Pancreas (tissue), 10 donors: ENCODE results near the gene GATAD2B. TPM values are rescaled to one million over a fixed set of nuclear protein-coding genes. Genes with fewer than 3 reads are reported as not detected.
"Not testable (repeated sequence)": the region's sequence is repeated elsewhere in the genome, so short reads cannot be mapped to it uniquely, and the experiment has no call there.

ENCODE experiments used
- ATAC-seq, 4 donors: fragments of 200-7000 bp; cut with Tn5 transposase; one replicate each; pipeline versions ENCODE4 v1.8.0 to v1.9.1; 2020; ENCODE audit warnings: mild to moderate bottlenecking in 4 of 4, moderate library complexity in 4 of 4
- DNase-seq, 6 donors: peaks; one replicate each; pipeline ENCODE4 v3.0.0-alpha.2; 2020
- FAIRE-seq: peaks from 2 replicates; lab custom pipeline; 2012; peaks lifted over from hg19 to GRCh38; lab: Jason Lieb, UNC
- H3K27ac ChIP-seq, 4 donors: fragments of 200-600 bp; sonication (generic); 1 replicate in 3 of 4; 2 replicates in 1 of 4; pipeline versions ENCODE4 v1.5.0 to v1.8.0; 2020
- H3K27me3 ChIP-seq, 4 donors: fragments of 200-600 bp; one replicate each; pipeline ENCODE4 v1.8.0; 2021
- H3K36me3 ChIP-seq, 3 donors: fragments of 200-600 bp; sonication (generic) in 1 of 3; one replicate each; pipeline versions ENCODE4 v1.5.0 to v1.8.0; 2020 to 2021
- H3K4me1 ChIP-seq, 3 donors: fragments of 200-600 bp; one replicate each; pipeline ENCODE4 v1.8.0; 2021
- H3K4me3 ChIP-seq, 4 donors: fragments of 200-600 bp; sonication (generic) in 2 of 4; one replicate each; pipeline versions ENCODE4 v1.5.0 to v1.8.0; 2020 to 2021
- H3K9me3 ChIP-seq, 4 donors: fragments of 200-600 bp; one replicate each; pipeline ENCODE4 v1.8.0; 2021
- CTCF ChIP-seq, 4 donors: fragments of 200-600 bp; sonication (generic) in 3 of 4; IDR thresholded peaks; one replicate each; pipeline versions ENCODE4 v1.5.0 to v1.8.0; 2021; ENCODE audit warnings: antibody characterized with exemption in 4 of 4
- WGBS, 2 donors: extraction: QIAGEN DNeasy Blood & Tissue Kit; methylation state at CpG; one replicate each; pipeline ENCODE4 v1.1.7; 2013; 5-methylcytosine and 5-hydroxymethylcytosine counted together
- intact Hi-C, 3 donors: fragments of 100-400 bp; cut with DNase I; formaldehyde crosslinking; loops; one replicate each; pipeline versions ENCODE4 v1.11.1 to v1.14.2; 2022
- polyA plus RNA-seq, 2 donors: library from polyadenylated mRNA; stranded (reverse); fragments of 200-250 nt; gene quantifications; one replicate each; pipeline ENCODE4 v1.2.3, GENCODE V29; 2013
- total RNA-seq, 6 donors: library from RNA; stranded (reverse); fragmentation: NEBNext Ultra II Directional in 4 of 6; extraction: Animal tissue kit (Norgen Biotek cat#: 25700) in 4 of 6; gene quantifications; one replicate each; pipeline versions ENCODE4 v1.2.1 to v1.2.4, GENCODE V29; 2021 to 2023
- donor health status: healthy with polysubstance abuse.
- donor health status: DM: no; HTN: no; CAD: no; lungs with moderate emphysema.
- donor health status: DM: no; HTN: no; CAD: no.
- donor health status: control.
- donor health status: control.
- donor health status: Bipolar disorder and iron deficiency.
- donor health status: DM: yes; HTN: yes; CAD: no.
- donor health status: DM: no; HTN: no; CAD: no.
- donor health status: DM: no; HTN: no; CAD: no.
- donor health status: DM: yes; HTN: yes; CAD: no.

The GATAD2B gene
- total and polyA plus RNA-seq, 8 donors, result 4.8 to 27.1 (median 16.2) TPM

DNA sequence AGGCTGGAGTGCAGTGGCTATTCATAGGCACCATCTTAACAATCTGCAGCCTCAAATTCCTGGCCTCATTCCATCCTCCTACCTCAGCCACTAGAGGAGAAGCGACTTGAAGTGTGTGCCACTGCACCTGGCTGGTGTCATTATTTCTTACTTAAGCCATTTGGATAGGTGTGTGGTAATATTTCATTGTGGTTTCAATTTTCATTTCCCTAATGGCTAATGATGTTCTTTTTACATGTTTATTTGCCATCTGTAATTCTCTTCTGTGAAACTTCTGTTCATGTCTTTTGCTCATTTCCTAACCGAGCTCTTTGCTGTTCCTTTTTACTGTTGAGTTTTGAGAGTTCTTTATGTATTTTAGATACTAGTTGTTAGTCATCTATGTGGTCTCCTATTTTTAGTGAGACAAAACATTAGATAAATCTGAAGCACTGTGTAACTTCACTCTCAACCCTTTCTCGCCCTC, 80.7 kb downstream of the GATAD2B start:
- Histone ChIP-seq H3K4me1 (no peaks in the 10 kb centered on the region), H3K27ac (no peak overlapping the region), H3K36me3 (no peaks in the 10 kb centered on the region), H3K4me3 (no peak overlapping the region), H3K9me3 (no peaks in the 10 kb centered on the region), H3K27me3 (no peaks in the 10 kb centered on the region)
- WGBS, 2 donors, result 71 to 73% methylated on average over 3 of the region's 3 CpGs
- intact Hi-C loops, result no loop called here
- ATAC-seq (peak in 2 of 4 donors; percentile 12 to 24), DNase-seq (no peak), FAIRE-seq (no peak)
- TF ChIP-seq CTCF (IDR thresholded peaks at IDR 0.05), result no peak

- WGBS, 2 donors, result 87 to 89% methylated on average over 3 of the region's 3 CpGs
- Histone ChIP-seq H3K27ac (no peak overlapping the region), H3K4me1 (no peaks in the 10 kb centered on the region), H3K27me3 (no peaks in the 10 kb centered on the region), H3K36me3 (no peaks in the 10 kb centered on the region), H3K9me3 (no peaks in the 10 kb centered on the region), H3K4me3 (no peak overlapping the region)
- ATAC-seq (no peak), FAIRE-seq (no peak), DNase-seq (no peak)
- intact Hi-C loops, result no loop called here
- no peak for TF ChIP-seq CTCF (IDR thresholded peaks at IDR 0.05)
Observed at GRCh38 chr1:153841463-153841994, 81.2 kb downstream of the GATAD2B start.

DNA sequence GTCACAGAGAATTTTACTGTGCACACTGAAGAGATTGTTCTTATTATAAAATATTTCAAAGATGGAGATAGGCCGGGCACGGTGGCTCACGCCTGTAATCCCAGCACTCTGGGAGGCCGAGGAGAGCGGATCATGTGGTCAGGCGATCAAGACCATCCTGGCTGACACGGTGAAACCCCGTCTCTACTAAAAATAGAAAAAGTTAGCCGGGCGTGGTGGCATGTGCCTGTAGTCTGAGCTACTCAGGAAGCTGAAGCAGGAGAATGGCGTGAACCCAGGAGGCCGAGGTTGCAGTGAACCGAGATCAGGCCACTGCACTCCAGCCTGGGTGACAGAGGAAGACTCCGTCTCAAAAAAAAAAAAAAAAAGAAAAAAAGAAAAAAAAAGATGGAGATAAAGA, 82.0 kb downstream of the GATAD2B start:
- 93 to 96% methylated on average over 14 of the region's 14 CpGs for WGBS, 2 donors
- not testable (repeated sequence) for ATAC-seq

GRCh38 chr1:153833968-153834367, 88.8 kb downstream of the GATAD2B start:
- intact Hi-C loops, H3K4me3 ChIP-seq, ATAC-seq, H3K36me3 ChIP-seq, H3K9me3 ChIP-seq, FAIRE-seq, H3K27ac ChIP-seq, H3K4me1 ChIP-seq, H3K27me3 ChIP-seq, DNase-seq: not testable (repeated sequence)
- WGBS, 2 donors, result 91 to 92% methylated on average over 8 of the region's 8 CpGs

More for the DNA sequence above, 82.0 kb downstream of the GATAD2B start:
- H3K36me3 ChIP-seq, H3K27me3 ChIP-seq, H3K4me1 ChIP-seq, FAIRE-seq, H3K27ac ChIP-seq, intact Hi-C loops, DNase-seq, H3K9me3 ChIP-seq, H3K4me3 ChIP-seq: not testable (repeated sequence)

GRCh38 chr1:153833171-153833570, 89.6 kb downstream of the GATAD2B start:
- Histone ChIP-seq H3K9me3 (no peaks in the 10 kb centered on the region), H3K27me3 (no peaks in the 10 kb centered on the region), H3K36me3 (no peaks in the 10 kb centered on the region), H3K27ac (no peak overlapping the region), H3K4me1 (no peaks in the 10 kb centered on the region), H3K4me3 (no peak overlapping the region)
- WGBS, 2 donors, result 84 to 89% methylated on average over 3 of the region's 3 CpGs
- ATAC-seq (no peak), DNase-seq (no peak), FAIRE-seq (no peak)
- no peak for TF ChIP-seq CTCF (IDR thresholded peaks at IDR 0.05)
- intact Hi-C loops, result no loop called here

- H3K4me1 ChIP-seq, result no peaks in the 10 kb centered on the region
- no peak for FAIRE-seq
- H3K4me3 ChIP-seq, result no peak overlapping the region
- no peak overlapping the region for H3K27ac ChIP-seq
- no peak for ATAC-seq
- H3K27me3 ChIP-seq, result no peaks in the 10 kb centered on the region
- WGBS, 2 donors, result 96% methylated on average over 3 of the region's 3 CpGs
- no peaks in the 10 kb centered on the region for H3K9me3 ChIP-seq
- DNase-seq, result no peak
- TF ChIP-seq CTCF (IDR thresholded peaks at IDR 0.05), result no peak
- H3K36me3 ChIP-seq, result peaks cover 0 to 7% (median 0%) of the 10 kb centered on the region in 3 donors
- intact Hi-C loops, result no loop called here
Observed at GRCh38 chr1:153832293-153832692, 90.5 kb downstream of the GATAD2B start.
